T follicular helper cell (primary cell): ENCODE data around the gene ZBTB7B.
A peak's percentile ranks its signal among the peaks of the same experiment; 100 is the strongest.

ENCODE experiments used
- DNase-seq: peaks from one replicate; pipeline ENCODE4 v3.0.0-alpha.2; 2020; ENCODE audit warnings: low read depth

The ZBTB7B gene

GRCh38 chr1:155017041-155017945 is 14.7 kb downstream of the ZBTB7B start:
- peak; percentile 84 for DNase-seq

- DNase-seq = no peak
These were observed 15.3 kb downstream of the ZBTB7B start for GRCh38 chr1:155017946-155018316.

GRCh38 chr1:155018617-155019348 is 16.2 kb downstream of the ZBTB7B start:
- DNase-seq = no peak

DNA sequence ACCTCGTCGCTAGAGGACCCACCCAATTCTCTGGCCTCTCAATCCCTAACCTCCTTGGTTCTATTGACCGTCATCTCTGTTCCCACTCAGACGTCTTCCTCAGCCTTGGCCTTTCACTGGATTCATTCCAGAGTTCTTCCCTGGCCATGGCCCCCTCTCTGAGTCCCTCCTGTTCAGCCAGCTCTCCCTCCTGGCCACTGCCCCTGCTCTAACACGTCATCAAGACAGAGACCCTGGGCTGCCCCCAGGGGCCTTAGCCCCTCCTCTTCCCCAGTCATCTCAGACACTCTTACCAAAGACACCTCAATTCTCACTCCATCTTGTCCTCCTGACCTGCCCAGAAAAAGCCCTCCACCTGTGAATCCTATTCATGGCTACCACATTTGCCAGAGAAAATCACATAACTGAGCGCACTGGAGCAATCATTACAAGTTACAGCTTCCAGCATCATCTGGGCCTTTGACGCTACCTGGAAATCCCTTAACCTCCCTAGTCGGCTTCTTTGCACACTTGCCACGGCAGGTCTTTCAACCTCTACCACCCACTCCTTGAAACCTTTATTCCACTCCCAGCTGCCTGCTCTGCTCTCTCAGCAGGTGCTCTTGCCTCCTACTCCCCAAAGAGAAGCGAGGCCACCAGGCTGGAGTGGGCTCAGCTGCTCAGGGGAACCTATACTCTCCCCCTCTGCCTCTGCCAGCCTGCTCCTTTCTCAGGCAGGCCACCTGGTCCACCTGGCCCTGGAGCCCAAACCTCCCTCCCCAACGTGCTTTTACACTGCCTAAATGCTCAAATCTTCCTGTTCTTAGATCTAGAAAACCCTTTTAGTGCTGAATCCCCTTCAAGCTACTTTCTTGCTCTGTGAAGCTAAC is 17.0 kb downstream of the ZBTB7B start:
- no peak for DNase-seq

GRCh38 chr1:155022136-155022926 is 19.7 kb downstream of the ZBTB7B start:
- no peak for DNase-seq

GRCh38 chr1:155022927-155023236 is 20.3 kb downstream of the ZBTB7B start:
- no peak for DNase-seq

DNA sequence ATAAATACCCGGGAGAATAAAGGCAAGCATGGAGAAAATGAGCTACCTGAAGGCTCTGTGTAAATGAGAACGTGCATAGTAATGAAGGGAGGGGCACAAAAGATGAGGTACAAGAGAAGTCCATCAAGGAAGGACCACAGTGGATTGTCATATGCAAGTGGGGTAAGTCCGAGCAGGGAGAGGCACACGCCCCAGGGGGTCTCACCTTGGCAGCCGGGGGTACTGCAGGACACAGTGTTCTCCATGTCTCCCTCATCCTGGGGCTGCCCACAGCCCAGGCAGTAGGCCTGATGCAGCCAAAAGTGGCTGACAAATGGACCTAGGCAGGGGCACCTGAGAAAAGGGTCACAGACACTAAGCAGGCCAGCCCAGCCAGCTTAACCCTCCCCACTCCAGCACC is 21.0 kb downstream of the ZBTB7B start:
- no peak for DNase-seq

- DNase-seq = no peak
These were observed 21.7 kb downstream of the ZBTB7B start for GRCh38 chr1:155024315-155024714.

DNA sequence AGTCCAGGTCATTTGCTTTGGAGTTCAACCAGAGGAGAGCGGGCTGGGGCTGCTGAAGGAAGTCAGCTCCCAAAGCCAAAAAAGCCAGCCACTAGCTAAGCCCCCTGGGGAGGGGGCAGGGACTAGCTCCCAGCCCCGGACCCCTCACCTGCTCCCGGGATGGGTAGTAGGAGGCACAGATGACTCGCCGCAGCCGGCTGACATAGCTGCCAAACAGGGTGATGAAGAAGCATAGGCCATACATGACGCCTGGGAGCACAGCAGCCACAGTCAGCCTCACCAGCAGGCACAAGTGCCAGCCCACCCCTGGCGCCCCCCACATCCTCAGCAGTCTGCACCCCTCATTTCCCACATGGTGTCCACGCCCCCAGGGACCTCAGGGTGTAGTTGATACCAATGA is 23.6 kb downstream of the ZBTB7B start:
- no peak for DNase-seq

GRCh38 chr1:155026588-155026987 is 24.0 kb downstream of the ZBTB7B start:
- DNase-seq = no peak

DNA sequence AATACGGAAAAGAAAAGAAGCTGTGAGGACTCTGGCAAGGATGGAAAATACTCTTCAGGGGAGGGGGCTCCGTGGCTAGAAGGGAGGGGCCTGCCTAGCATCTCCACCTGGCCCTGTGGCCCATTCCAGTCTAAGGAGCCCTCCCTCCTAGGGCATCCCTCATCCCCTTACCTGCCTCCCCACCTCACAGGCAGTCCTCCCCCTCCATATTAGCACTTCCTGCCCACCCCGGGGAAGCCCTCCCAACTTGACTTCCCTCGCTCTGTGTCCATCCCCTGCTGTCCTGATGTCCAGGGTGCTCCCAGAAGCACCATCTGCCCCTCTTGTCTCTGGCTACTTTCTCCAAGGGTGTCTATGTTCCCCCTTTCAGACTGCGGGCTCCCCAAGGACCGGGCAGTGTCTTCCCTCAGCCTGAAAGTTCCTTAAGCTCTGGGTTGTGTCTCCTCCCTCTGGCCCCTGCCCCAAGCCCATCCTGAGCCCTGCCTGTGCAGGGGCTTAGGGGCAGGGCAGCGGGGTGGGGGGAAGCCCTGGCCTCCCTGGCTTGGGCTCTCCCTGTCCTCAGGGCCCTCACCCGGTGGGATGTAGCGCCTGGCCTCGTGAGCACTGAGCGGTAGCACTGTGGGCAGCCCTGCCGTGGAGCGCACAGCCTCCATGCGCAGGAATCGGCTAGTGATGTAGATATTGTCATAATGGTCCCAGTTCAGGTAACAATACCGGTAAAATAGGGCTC is 27.1 kb downstream of the ZBTB7B start:
- no peak for DNase-seq

DNA sequence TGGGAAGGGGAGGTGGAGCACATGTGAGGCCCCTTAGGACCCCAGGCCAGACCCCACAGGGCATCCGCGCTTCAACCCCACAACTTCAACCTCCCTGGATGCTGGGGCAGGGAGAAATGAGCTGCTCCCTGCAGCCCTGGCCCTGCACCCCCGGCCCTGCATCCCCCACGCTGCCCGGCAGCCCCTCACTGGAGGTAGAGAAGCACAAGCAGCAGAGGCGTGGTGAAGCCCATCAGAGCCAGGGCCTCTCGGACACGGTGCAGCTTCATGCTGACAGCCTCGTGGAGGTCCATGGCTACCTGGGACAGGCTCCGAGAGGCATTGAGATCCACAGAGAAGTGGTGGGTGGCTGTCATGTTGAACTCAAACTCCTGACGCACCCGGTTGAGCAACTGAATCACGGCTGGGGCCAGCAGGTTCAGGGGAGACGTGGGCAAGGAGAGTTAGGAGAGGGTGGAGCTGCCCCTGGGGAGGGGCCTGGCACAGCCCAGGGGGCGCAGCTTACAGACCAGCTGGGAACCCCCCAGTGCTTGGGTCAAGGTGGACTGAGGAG is 27.7 kb downstream of the ZBTB7B start:
- DNase-seq = no peak

GRCh38 chr1:155030899-155031298 is 28.3 kb downstream of the ZBTB7B start:
- DNase-seq = no peak

DNA sequence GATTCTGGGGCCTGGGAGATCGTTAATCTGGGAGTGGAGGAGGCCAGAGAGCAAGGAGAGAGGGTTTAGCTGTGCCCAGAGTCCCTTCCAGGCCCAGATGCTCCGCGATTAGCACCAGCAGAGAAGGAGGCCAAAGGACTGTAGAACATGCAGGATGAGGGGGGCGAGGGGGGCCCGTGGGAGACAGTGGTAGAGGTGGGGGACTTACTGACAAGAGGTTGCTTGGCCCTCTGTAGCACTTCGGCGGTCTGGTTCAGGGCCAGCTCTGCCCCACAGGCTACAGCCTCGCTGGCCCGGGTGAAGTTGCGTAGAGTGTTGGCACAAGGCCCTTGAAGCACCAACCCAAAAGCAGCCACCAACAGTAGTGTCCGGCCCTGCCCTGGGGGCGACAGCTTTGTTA is 30.3 kb downstream of the ZBTB7B start:
- DNase-seq = no peak

- no peak for DNase-seq
These were observed 30.9 kb downstream of the ZBTB7B start, which contains the start of the genes DCST1 and DCST2 for GRCh38 chr1:155033524-155033923. Gene DCST1, plus strand, starts transcription at chr1:155033824. Its CDS starts 213 bp downstream, at chr1:155034037. Gene DCST2, minus strand, starts transcription at chr1:155033781. Its CDS starts 80 bp downstream, at chr1:155033701.

DNA sequence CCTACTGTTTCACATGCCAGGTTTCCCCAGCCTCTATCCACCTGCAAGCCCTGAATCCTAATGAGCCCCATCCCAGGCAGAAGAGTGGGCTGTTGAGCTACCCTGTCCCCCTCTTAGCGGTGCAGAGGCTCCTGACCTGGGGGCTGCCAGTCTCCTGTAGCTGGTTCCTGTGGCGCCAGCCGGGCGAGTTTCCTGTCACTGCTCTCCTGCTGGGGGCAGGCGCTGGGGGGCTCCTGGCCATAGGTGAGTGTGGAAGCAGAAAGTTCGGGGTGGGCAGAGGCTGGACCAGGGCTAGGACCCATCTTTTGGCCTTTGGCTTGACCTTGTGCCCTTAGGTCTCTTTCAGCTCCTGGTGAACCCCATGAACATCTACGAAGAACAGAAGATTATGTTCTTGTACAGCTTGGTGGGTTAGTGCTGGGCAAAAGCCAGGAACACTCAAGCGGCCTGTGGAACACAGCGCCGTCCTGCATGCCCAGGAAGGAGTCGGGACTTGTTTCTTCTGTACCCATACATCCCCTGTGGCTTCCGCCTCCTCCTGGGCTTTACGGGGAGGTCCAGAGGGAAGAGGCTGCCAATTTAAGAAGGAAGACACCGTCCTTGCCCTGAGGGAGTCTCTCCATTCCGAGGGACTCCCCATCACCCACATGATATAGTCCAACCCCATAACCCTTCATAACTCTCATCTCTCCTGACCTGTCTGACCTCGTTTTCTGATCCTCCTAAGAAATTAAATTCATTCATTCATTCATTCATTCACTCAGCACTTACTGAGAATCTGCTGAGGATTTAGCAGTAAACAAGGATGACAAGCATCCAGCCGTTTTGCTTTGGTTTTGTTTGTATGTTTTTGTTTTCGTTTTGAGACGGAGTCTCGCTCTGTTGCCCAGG is 32.0 kb downstream of the ZBTB7B start:
- no peak for DNase-seq

GRCh38 chr1:155035936-155036335 is 33.3 kb downstream of the ZBTB7B start:
- DNase-seq = no peak

- DNase-seq = no peak
These were observed 34.4 kb downstream of the ZBTB7B start for GRCh38 chr1:155037043-155037442.

DNA sequence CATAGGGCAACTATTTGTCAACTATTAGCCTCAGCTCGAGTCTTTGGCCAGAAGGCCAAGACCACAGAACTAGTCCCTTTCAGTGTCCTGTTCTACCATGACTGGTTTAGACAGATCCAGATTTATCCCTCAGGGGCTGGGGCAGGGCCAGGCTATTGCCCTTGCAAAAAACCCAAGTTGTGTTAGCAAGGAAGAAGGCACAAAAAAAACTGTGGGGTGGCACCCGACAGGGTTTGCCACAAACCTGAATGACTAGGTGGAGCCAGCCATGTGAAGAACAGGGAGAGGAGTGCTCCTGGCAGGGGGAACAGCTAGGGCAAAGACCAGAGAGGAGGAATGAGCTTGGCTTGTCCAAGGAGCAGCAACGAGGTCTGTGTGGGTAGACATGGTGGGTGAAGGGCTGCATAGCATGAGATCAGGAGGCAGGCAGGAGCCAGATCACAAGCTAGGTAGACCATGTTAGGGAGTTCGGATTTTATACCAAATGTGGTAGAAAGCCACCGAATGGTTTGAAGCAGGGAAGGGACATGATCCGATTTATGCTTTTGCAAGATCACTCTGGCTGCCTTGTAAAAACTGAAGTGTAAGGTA is 35.3 kb downstream of the ZBTB7B start:
- DNase-seq = no peak
